Smooth muscle cell (in vitro differentiated cells): ENCODE measurements around the gene PRR23E. TPM values are rescaled to one million over a fixed set of nuclear protein-coding genes. Genes with fewer than 3 reads are reported as not detected.

Experiments used
- DNase-seq: peaks from one replicate; lab custom pipeline; 2025; ENCODE audit not compliant: unreplicated experiment; lab: John Stamatoyannopoulos, UW
- H2AFZ ChIP-seq: fragments of 200-600 bp; sonication (generic); 2 replicates; pipeline ENCODE4 v1.6.0; 2016; ENCODE audit warnings: antibody characterized with exemption, low read depth, mild to moderate bottlenecking
- H3F3A ChIP-seq: fragments of 200-600 bp; sonication (generic); 2 replicates; pipeline ENCODE4 v1.6.0; 2017; ENCODE audit warnings: antibody characterized with exemption, low read depth
- H3K27ac ChIP-seq: fragments of 200-600 bp; sonication (generic); 2 replicates; pipeline ENCODE4 v1.5.1; 2016; ENCODE audit warnings: low read depth, mild to moderate bottlenecking
- H3K27me3 ChIP-seq: fragments of 200-600 bp; sonication (generic); 2 replicates; pipeline ENCODE4 v1.6.1; 2016; ENCODE audit warnings: low read depth, mild to moderate bottlenecking
- H3K36me3 ChIP-seq: fragments of 200-600 bp; sonication (generic); 2 replicates; pipeline ENCODE4 v1.5.1; 2016; ENCODE audit warnings: low read depth
- H3K4me1 ChIP-seq: fragments of 200-600 bp; sonication (generic); 2 replicates; pipeline ENCODE4 v1.5.1; 2016; ENCODE audit warnings: low read depth
- H3K4me2 ChIP-seq: fragments of 200-600 bp; sonication (generic); 2 replicates; pipeline ENCODE4 v1.6.0; 2016; ENCODE audit warnings: mild to moderate bottlenecking
- H3K4me3 ChIP-seq: fragments of 200-600 bp; sonication (generic); 2 replicates; pipeline ENCODE4 v1.5.1; 2016; ENCODE audit warnings: mild to moderate bottlenecking
- H3K79me2 ChIP-seq: fragments of 200-600 bp; sonication (generic); 2 replicates; pipeline ENCODE4 v1.6.0; 2016; ENCODE audit warnings: low read depth, mild to moderate bottlenecking
- H3K9ac ChIP-seq: fragments of 200-600 bp; sonication (generic); 2 replicates; pipeline ENCODE4 v1.6.0; 2016; ENCODE audit warnings: low read depth
- H3K9me3 ChIP-seq: fragments of 200-600 bp; sonication (generic); replicated peaks from 2 replicates; pipeline ENCODE4 v1.5.1; 2016; ENCODE audit warnings: low read depth
- H4K20me1 ChIP-seq: fragments of 200-600 bp; sonication (generic); 2 replicates; pipeline ENCODE4 v1.6.0; 2016; ENCODE audit warnings: low read depth
- CTCF ChIP-seq: fragments of 200-600 bp; sonication (generic); IDR thresholded peaks from 2 replicates; pipeline ENCODE4 v1.5.1; 2017; ENCODE audit warnings: borderline replicate concordance, mild to moderate bottlenecking, antibody characterized with exemption; ENCODE audit not compliant: insufficient read depth, poor library complexity, severe bottlenecking
- WGBS: methylation state at CpG from one replicate; pipeline ENCODE4 v1.1.7; 2016; ENCODE audit warnings: low lambda C conversion rate; 5-methylcytosine and 5-hydroxymethylcytosine counted together
- polyA plus RNA-seq: library from polyadenylated mRNA; unstranded; fragments of >200 nt; fragmentation: Nextera tagmentation; extraction: Ambion mirVana; gene quantifications from 2 replicates; pipeline ENCODE4 v1.2.1, GENCODE V29; 2016
- total RNA-seq: library from RNA; depleted of rRNA; stranded (reverse); fragments of >200 nt; gene quantifications from 2 replicates; pipeline ENCODE4 v1.2.3, GENCODE V29; 2014

Gene PRR23E
- total and polyA plus RNA-seq, 2 experiments from 2014 or later = not detected

- no peak for DNase-seq
- 52% methylated on average over 2 of the region's 2 CpGs for WGBS
- H3K4me2 ChIP-seq = no peak overlapping the region
These were observed 40.8 kb upstream of the PRR23E start for GRCh38 chr3:127151992-127152650.

GRCh38 chr3:127152684-127153505 lies 40.0 kb upstream of the PRR23E start:
- Histone ChIP-seq H2AFZ (no peak overlapping the region), H3K27me3 (peaks cover 4% of the 10 kb centered on the region), H3K79me2 (no peaks in the 10 kb centered on the region), H3K27ac (no peak overlapping the region), H4K20me1 (no peaks in the 10 kb centered on the region), H3K4me2 (no peak overlapping the region), H3K4me3 (no peak overlapping the region), H3K9ac (no peak overlapping the region), H3K36me3 (no peaks in the 10 kb centered on the region), H3K4me1 (no peaks in the 10 kb centered on the region), H3K9me3 (no peaks in the 10 kb centered on the region), H3F3A (no peaks in the 10 kb centered on the region)
- DNase-seq = no peak
- TF ChIP-seq CTCF = no peak
- 92% methylated on average over 10 of the region's 10 CpGs for WGBS

More at GRCh38 chr3:127151992-127152650, 40.8 kb upstream of the PRR23E start:
- no peak overlapping the region for H2AFZ ChIP-seq
- no peak overlapping the region for H3K27ac ChIP-seq
- H3K79me2 ChIP-seq = no peaks in the 10 kb centered on the region
- no peaks in the 10 kb centered on the region for H3K9me3 ChIP-seq
- no peak overlapping the region for H3K4me3 ChIP-seq
- H3F3A ChIP-seq = no peaks in the 10 kb centered on the region
- H3K36me3 ChIP-seq = no peaks in the 10 kb centered on the region
- H4K20me1 ChIP-seq = no peaks in the 10 kb centered on the region
- H3K9ac ChIP-seq = no peak overlapping the region
- H3K27me3 ChIP-seq = peaks cover 4% of the 10 kb centered on the region
- no peaks in the 10 kb centered on the region for H3K4me1 ChIP-seq
- no peak for TF ChIP-seq CTCF

GRCh38 chr3:127153506-127153815 lies 39.5 kb upstream of the PRR23E start:
- Histone ChIP-seq H3K27me3 (no peaks in the 10 kb centered on the region), H3K4me2 (no peak overlapping the region)
- WGBS = 95% methylated on average over 5 of the region's 5 CpGs

More at GRCh38 chr3:127153506-127153815, 39.5 kb upstream of the PRR23E start:
- Histone ChIP-seq H3F3A (no peaks in the 10 kb centered on the region), H3K36me3 (no peaks in the 10 kb centered on the region), H2AFZ (no peak overlapping the region), H4K20me1 (no peaks in the 10 kb centered on the region), H3K9ac (no peak overlapping the region), H3K9me3 (no peaks in the 10 kb centered on the region), H3K79me2 (no peaks in the 10 kb centered on the region), H3K4me1 (peaks cover 5% of the 10 kb centered on the region), H3K27ac (no peak overlapping the region), H3K4me3 (no peak overlapping the region)
- TF ChIP-seq CTCF = no peak
- DNase-seq = no peak
